DND-41 (cell line): ENCODE results near the gene JUN.

ENCODE experiments used
- EZH2 ChIP-seq: IDR thresholded peaks from 3 replicates; pipeline ENCODE4 v1.6.1; 2012; ENCODE audit warnings: borderline replicate concordance, low read depth, mild to moderate bottlenecking, moderate library complexity, low read length, inconsistent platforms; ENCODE audit not compliant: severe bottlenecking
- TF ChIP-seq, protein P1 (sequence below): IDR thresholded peaks from 2 replicates; pipeline ENCODE4 v1.5.1; 2012; ENCODE audit warnings: borderline replicate concordance, low read length, moderate library complexity, mild to moderate bottlenecking; ENCODE audit not compliant: poor library complexity, severe bottlenecking; ENCODE audit errors: extremely low read depth

DNA sequence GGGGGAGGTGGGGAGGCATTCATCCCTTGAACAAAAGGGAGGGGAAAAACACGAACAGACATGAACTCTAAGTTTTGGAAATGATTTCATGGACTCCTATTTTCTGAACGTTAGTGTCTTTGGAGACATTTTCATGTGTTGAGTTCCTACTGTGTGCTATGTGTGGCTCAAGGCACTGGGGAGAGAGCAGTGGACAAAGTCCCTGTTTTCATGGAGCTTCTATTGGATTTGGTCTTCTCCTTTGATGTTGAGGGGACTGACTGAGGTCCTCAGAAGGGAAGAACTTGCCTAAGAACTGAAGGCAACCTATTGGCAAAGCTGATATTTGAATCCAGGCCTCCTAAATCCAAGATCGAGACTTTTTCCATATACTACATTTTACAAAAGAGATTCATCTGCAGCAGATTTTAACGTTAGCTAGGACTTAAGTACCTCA, 30.4 kb downstream of the JUN start:
- TF ChIP-seq, protein P1, sequence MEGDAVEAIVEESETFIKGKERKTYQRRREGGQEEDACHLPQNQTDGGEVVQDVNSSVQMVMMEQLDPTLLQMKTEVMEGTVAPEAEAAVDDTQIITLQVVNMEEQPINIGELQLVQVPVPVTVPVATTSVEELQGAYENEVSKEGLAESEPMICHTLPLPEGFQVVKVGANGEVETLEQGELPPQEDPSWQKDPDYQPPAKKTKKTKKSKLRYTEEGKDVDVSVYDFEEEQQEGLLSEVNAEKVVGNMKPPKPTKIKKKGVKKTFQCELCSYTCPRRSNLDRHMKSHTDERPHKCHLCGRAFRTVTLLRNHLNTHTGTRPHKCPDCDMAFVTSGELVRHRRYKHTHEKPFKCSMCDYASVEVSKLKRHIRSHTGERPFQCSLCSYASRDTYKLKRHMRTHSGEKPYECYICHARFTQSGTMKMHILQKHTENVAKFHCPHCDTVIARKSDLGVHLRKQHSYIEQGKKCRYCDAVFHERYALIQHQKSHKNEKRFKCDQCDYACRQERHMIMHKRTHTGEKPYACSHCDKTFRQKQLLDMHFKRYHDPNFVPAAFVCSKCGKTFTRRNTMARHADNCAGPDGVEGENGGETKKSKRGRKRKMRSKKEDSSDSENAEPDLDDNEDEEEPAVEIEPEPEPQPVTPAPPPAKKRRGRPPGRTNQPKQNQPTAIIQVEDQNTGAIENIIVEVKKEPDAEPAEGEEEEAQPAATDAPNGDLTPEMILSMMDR = no peak
- no peak for TF ChIP-seq EZH2
